GM11168 (cell line): ENCODE results near the gene MRPL11.

Experiments used
- in situ Hi-C: fragments of 300-500 bp; cut with MboI; formaldehyde crosslinking; loops from one replicate; pipeline ENCODE4 v1.12.0; 2022; ENCODE audit warnings: low sequenced_read_pairs; ENCODE audit not compliant: unreplicated experiment

MRPL11 gene

DNA sequence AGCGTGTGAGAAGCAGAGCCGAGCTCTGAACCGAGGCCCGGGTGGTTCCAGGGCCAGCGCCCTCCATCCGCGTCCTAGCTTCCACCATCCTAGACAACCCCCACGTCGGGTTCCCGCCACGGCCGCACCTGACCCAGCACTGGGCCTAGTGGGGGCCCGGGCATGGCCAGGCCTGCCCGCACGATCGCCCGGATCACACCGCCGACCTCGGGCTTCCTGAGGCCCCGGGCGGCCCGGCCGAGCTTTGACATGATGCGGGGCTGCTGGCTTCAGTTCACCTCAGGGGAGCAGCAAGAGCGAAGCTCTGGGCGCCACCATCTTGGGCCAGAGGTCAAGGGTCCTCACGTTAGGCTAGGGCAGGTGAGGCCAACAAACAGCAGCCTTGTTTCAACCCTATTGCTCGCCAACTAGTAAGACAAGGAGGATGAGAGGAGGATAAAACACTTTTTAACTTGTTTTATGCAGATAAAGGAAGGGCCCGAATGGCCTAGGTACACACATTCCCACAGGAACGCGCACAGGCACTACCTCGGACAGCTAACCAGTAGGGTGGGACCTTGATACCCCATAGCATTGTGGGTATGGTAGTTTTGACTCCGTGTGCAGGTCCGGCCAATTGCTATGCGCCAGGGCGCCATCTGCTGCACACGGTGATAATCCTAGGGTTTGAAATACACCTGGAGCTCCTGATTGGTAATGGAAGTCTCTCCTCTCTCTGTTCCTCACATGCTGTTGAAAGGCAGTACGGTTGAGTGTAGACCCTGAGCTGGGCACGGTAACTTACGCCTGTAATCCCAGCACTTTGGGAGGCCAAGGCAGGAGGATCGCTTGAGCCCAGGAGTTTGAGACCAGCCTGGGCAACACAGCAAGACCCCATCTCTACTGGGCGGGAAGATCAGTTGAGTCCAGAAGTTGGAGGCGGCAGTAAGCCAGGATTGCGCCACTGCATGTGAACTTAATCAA is at the start of gene MRPL11:
Gene MRPL11 (minus strand): TSS at position 345 of the 963 bp plus-strand sequence. CDS start 94 bp downstream, at position 251.
- in situ Hi-C loops: no loop called here

GRCh38 chr11:66484806-66485380 is 46.2 kb upstream of the MRPL11 start:
- in situ Hi-C loops: no loop called here

DNA sequence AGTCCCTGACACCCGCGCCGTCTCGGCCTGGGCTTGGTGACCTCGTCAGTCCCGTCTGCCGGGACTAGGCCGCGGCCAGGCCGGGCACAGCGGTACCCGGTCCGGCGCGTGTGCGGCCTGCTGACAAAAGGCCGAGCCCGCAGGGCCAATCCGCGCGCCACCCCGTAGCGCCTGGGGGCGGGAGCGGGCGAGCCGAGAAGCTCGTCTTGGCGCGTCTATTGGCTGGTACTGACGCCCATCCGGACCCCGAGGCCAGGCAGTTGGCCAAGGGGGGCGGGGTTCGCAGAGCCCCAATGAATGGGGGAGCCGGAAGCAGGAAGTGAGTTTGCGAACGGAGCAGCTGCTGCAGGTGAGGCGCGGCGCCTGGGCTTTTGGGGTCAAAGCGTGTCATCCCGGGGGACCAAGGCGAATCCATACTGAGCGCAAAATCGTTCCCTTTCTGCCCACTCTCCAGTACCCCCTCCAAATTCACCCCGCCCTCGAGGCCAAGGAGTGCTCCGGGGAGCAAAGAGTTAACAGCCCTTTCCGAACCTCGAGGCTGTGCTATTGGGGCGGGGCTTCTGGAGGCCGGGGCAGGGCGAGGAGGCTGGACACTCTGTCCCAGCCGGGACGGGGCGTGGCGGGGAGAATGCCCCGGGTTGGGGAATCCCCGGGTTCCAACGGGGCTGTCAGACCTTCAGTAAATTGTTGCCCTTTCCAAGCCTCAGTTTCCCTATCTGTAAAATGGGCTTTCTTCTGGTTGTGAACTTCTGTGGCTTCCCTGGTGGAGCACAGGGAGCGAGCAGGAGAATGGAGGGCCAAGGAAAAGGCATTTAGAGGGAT is 41.7 kb upstream of the MRPL11 start, which contains the start of gene DPP3:
Gene DPP3 (plus strand): TSS at position 318 of the 822 bp plus-strand sequence. CDS start 1,767 bp downstream, outside the sequence.
- in situ Hi-C loops: no loop called here

DNA sequence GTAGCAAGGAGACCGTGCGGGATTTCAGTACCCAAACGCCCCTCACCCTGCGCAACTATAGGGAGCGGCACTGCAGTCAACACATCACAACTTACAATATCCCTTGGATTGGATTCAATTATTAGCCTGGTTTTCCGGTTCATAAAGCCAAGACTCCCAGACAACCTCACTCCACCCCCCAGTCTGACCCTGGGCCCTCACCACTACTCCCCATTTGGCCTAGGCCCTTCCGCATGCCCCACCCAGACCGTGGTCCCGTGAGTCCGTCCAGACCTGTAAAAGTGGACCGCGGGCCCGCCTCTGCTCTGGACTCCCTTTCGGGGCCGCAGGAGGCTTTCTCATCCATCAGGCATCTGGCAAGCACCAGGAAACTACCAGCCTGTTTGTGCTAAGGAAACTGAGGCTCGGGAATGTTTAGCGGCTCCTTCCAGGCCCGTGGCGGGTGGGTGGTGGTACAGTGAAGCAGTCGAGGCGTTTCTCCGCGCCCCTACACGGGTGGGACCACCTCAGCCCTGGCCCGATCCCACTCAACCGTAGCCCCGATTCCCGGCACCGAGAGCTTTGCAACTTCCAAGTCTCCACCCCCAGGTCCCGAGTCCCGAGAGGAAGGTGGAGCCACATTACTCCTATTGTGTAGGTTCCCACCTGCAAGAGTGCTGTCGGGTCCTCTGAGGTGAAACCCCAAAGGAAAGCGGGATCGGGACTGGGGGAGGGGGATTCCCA is 40.9 kb upstream of the MRPL11 start:
- in situ Hi-C loops: no loop called here

GRCh38 chr11:66478729-66479393 is 40.2 kb upstream of the MRPL11 start:
- in situ Hi-C loops: no loop called here

GRCh38 chr11:66477263-66478201 is 38.9 kb upstream of the MRPL11 start:
- in situ Hi-C loops: no loop called here

DNA sequence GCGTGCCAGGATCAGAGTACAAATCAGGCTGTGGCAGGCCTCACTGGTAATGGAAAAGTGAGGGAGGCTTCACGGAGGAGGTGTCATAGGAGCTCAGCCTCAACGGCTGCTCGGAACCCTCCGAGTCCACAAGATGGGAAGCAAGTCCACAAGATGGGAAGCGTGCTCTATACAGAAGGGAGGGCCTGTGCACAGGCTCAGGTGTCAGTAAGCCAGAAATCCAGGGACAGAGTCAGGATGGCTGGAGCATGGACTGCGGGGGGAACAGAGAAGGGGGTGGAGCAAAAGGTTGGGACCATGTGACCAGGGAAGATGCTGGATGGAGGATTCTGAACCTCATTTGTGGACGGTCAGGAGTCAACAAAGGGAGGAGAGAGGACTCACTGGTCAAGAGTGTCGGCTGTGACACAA is 38.2 kb upstream of the MRPL11 start:
- in situ Hi-C loops: no loop called here

- in situ Hi-C loops: no loop called here
Observed at GRCh38 chr11:66476173-66476840, 37.7 kb upstream of the MRPL11 start.

- in situ Hi-C loops: no loop called here
Observed at GRCh38 chr11:66475349-66476172, 36.9 kb upstream of the MRPL11 start.

DNA sequence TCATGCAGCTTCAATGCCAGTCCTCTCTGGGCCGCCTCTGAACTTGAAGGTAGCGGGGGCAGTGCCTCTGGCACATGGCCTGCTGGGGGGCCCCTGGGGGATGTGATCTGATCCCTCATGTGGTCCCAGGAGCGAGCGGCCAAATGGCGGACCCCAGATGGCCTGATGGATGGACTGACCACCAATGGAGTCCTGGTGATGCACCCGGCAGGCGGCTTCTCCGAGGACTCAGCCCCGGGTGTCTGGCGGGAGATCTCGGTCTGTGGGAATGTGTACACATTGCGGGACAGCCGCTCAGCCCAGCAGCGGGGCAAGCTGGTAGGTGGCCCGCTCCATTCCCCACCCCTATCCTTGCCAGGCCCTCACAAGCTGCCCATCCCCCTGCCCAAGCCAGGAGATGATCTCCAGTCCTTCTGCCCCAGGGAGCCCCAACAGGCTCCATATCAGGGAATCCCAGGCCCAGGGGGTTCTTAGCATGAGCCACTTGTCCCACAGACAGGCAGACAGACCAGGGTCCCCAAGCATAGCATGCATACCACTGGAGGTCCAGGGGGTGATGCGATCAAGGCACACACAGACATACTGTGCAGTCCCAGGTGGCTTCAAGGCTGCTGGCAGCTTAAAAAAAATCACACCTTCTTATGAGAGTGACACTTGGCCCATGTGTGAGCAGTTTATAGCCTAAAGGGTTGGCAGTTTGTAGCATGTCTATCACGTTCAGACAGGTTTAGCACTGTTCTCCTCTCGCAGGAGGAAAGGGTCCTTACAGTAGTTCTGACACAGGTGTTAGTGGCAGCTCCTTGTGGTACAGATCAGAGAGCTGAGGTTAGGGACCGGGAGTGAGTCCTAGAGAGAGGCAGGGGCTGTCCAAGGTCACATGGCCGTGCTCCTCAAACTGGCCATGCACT is 35.2 kb upstream of the MRPL11 start:
- in situ Hi-C loops: no loop called here

GRCh38 chr11:66473167-66473566 is 34.5 kb upstream of the MRPL11 start:
- in situ Hi-C loops: no loop called here

- in situ Hi-C loops: no loop called here
Observed at GRCh38 chr11:66472054-66472453, 33.4 kb upstream of the MRPL11 start.

DNA sequence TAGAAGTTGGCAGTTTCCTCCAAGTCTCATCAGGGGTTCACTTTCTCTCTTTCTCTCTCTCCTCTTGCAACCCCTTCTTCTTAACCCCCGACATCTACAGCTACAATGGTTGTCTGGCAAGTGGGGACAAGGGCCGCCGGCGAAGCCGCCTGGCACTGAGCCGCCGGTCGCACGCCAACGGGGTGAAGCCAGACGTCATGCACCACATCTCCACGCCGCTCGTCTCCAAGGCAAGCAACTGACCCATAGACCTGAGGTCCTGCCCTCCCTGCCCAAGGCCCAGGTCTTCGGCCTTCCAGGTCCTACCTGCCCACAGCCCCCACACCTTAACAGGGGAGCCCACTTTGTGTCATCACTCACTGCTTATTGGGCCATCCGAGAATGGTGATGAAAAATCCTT is 32.5 kb upstream of the MRPL11 start:
- in situ Hi-C loops: no loop called here

- in situ Hi-C loops: no loop called here
Observed at GRCh38 chr11:66470015-66470414, 31.4 kb upstream of the MRPL11 start.

DNA sequence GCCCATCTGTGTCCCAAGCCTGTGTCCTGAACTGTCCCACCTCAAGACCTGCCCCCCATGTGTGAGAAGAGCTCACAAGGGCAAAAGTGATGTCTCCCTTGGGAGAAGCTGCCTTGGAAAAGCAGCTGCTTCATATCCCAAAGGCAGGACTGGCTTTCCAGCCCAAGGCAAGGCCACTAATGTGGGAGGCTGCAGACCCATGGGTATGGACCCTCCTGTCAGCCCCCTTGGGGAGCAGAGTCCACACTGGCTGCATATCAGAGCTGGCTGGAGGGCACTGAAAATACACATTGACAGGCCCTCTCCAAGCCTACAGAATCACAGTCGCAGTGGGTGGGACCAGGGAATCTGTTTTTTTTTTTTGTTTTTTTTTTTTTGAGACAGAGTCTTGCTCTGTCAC is 30.8 kb upstream of the MRPL11 start:
- in situ Hi-C loops: no loop called here

DNA sequence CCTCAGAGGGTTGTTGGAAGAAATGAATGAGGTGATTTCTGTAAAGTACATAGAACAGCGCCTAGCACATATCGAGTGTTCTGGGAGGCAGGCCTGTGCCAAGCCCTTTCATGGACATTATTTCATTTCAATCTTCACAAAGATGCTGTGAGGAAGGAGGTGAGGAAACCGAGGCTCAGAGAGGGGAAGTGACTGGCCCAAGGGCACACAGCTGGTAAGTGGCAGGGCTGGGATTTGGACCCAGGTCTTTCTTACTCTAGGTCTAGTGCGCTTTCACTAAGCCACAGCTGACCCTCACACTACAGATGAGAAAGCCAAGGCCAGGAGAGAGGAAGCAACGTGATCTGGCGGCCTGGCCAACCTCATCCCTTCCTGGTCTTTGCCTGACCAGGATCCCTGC is 30.0 kb upstream of the MRPL11 start:
- in situ Hi-C loops: no loop called here
